Gastrocnemius medialis (tissue), 4 donors: ENCODE results near the gene MARCHF9. TPM values are rescaled to one million over a fixed set of nuclear protein-coding genes. Genes with fewer than 3 reads are reported as not detected.

Source experiments
- ATAC-seq, 2 donors: fragments of 150-250 bp; one replicate each; pipeline ENCODE4 v1.9.1; 2016
- DNase-seq, 2 donors: peaks; one replicate each; pipeline ENCODE4 v3.0.0-alpha.2; 2019
- H3K27ac ChIP-seq, 4 donors: fragments of 200-600 bp; sonication (generic); 1 replicate in 1 of 4; 2 replicates in 3 of 4; pipeline ENCODE4 v1.5.1; 2016 to 2018; ENCODE audit warnings: mild to moderate bottlenecking in 2 of 4, moderate library complexity in 1 of 4
- H3K27me3 ChIP-seq, 3 donors: fragments of 200-600 bp; sonication (generic) in 2 of 3; 1 replicate in 1 of 3; 2 replicates in 2 of 3; pipeline versions ENCODE4 v1.5.1 to v1.6.0; 2016 to 2019; ENCODE audit warnings: mild to moderate bottlenecking in 1 of 3, moderate library complexity in 1 of 3
- H3K36me3 ChIP-seq, 2 donors: fragments of 200-600 bp; sonication (generic) in 1 of 2; one replicate each; pipeline ENCODE4 v1.5.1; 2017 to 2018
- H3K4me1 ChIP-seq, 2 donors: fragments of 200-600 bp; sonication (generic) in 1 of 2; one replicate each; pipeline ENCODE4 v1.5.1; 2016 to 2017; ENCODE audit warnings: mild to moderate bottlenecking in 2 of 2
- H3K4me3 ChIP-seq, 4 donors: fragments of 200-600 bp; sonication (generic) in 3 of 4; 1 replicate in 1 of 4; 2 replicates in 3 of 4; pipeline ENCODE4 v1.5.1; 2016 to 2019; ENCODE audit warnings: mild to moderate bottlenecking in 2 of 4
- H3K9me3 ChIP-seq, 3 donors: fragments of 200-600 bp; sonication (generic) in 2 of 3; 1 replicate in 1 of 3; 2 replicates in 2 of 3; pipeline ENCODE4 v1.5.1; 2016 to 2019
- CTCF ChIP-seq, 5 experiments: fragments of 450-650 bp in 3 of 5; fragments of 200-600 bp in 2 of 5; sonication (generic) in 2 of 5; IDR thresholded peaks in 4 of 5; conservative IDR thresholded peaks in 1 of 5; 1 replicate in 4 of 5; 2 replicates in 1 of 5; pipeline ENCODE4 v1.5.1; 2016 to 2019; ENCODE audit warnings: antibody characterized with exemption in 5 of 5, mild to moderate bottlenecking in 3 of 5, moderate library complexity in 3 of 5
- POLR2A ChIP-seq, 2 donors: fragments of 450-650 bp; IDR thresholded peaks; one replicate each; pipeline ENCODE4 v1.6.1; 2017; ENCODE audit warnings: antibody characterized with exemption in 2 of 2, mild to moderate bottlenecking in 2 of 2, moderate library complexity in 2 of 2
- in situ Hi-C, 4 donors: fragments of 200-750 bp; cut with MboI; loops; one replicate each; pipeline versions ENCODE4 v1.15.0 to v1.8.0; 2017; ENCODE audit warnings: low sequenced_read_pairs in 4 of 4
- intact Hi-C: fragments of 100-400 bp; cut with DNase I; formaldehyde crosslinking; loops from one replicate; pipeline ENCODE4 v1.15.1; 2023; ENCODE audit warnings: low total_unique reads
- total RNA-seq, 4 donors: library from RNA; depleted of rRNA; stranded (reverse); fragments of >200 nt; gene quantifications; one replicate each; pipeline versions ENCODE4 v1.1.0 to v1.2.3, GENCODE V29; 2016

MARCHF9 gene
- total RNA-seq, 4 donors from 2014 or later, result 4.8 to 11.3 (median 7.9) TPM

GRCh38 chr12:57717846-57718640 is 36.9 kb upstream of the MARCHF9 start:
- Histone ChIP-seq H3K4me1 (no peaks in the 10 kb centered on the region), H3K36me3 (peaks cover 5 to 59% of the 10 kb centered on the region in 2 donors), H3K4me3 (no peak overlapping the region), H3K27me3 (no peaks in the 10 kb centered on the region), H3K9me3 (no peaks in the 10 kb centered on the region), H3K27ac (no peak overlapping the region)
- ATAC-seq, result no peak
- DNase-seq, result no peak
- in situ Hi-C loops, result no loop called here
- intact Hi-C loops, result no loop called here
- TF ChIP-seq POLR2A (IDR thresholded peaks at IDR 0.05), result no peak
- TF ChIP-seq CTCF (IDR thresholded peaks at IDR 0.05 in 4 of 5, conservative IDR thresholded peaks at IDR 0.05 in 1 of 5), result no peak

- H3K4me1 ChIP-seq, result no peaks in the 10 kb centered on the region
- H3K9me3 ChIP-seq, result no peaks in the 10 kb centered on the region
- no peak overlapping the region for H3K4me3 ChIP-seq
- ATAC-seq, result no peak
- in situ Hi-C loops (no loop called here), intact Hi-C loops (no loop called here)
- peaks cover 5 to 59% of the 10 kb centered on the region in 2 donors for H3K36me3 ChIP-seq
- DNase-seq, result no peak
- no peak overlapping the region for H3K27ac ChIP-seq
- TF ChIP-seq CTCF (IDR thresholded peaks at IDR 0.05 in 4 of 5, conservative IDR thresholded peaks at IDR 0.05 in 1 of 5) (no peak), POLR2A (IDR thresholded peaks at IDR 0.05) (no peak)
- H3K27me3 ChIP-seq, result no peaks in the 10 kb centered on the region
Measured at GRCh38 chr12:57718641-57719528, 36.0 kb upstream of the MARCHF9 start.

- H3K36me3 ChIP-seq, result peaks cover 5 to 59% of the 10 kb centered on the region in 2 donors
- no peak overlapping the region for H3K4me3 ChIP-seq
- ATAC-seq (no peak), DNase-seq (no peak)
- H3K9me3 ChIP-seq, result no peaks in the 10 kb centered on the region
- in situ Hi-C loops, result no loop called here
- no peak overlapping the region for H3K27ac ChIP-seq
- intact Hi-C loops, result no loop called here
- H3K4me1 ChIP-seq, result no peaks in the 10 kb centered on the region
- peaks cover 3 to 8% (median 8%) of the 10 kb centered on the region in 3 donors for H3K27me3 ChIP-seq
- no peak for TF ChIP-seq POLR2A (IDR thresholded peaks at IDR 0.05)
- TF ChIP-seq CTCF (IDR thresholded peaks at IDR 0.05 in 4 of 5, conservative IDR thresholded peaks at IDR 0.05 in 1 of 5), result no peak
Measured at GRCh38 chr12:57719777-57720605, 34.9 kb upstream of the MARCHF9 start.
